GM12878 (cell line): ENCODE results near the gene DTX1. TPM values are rescaled to one million over a fixed set of nuclear protein-coding genes. Genes with fewer than 3 reads are reported as not detected.

Source experiments
- ASH2L ChIP-seq: fragments of 300-600, 200-600 bp; sonication (generic); IDR thresholded peaks from 2 replicates; pipeline ENCODE4 v1.6.1; 2017; ENCODE audit warnings: low read depth, mild to moderate bottlenecking, borderline replicate concordance
- BMI1 ChIP-seq: fragments of 450-650 bp; IDR thresholded peaks from 2 replicates; pipeline ENCODE4 v1.6.1; 2016; ENCODE audit warnings: mild to moderate bottlenecking, moderate library complexity, borderline replicate concordance
- BRCA1 ChIP-seq: IDR thresholded peaks from 2 replicates; pipeline ENCODE4 v1.6.1; 2011; ENCODE audit warnings: low read depth, low read length, improper control_type of control experiment
- CEBPB ChIP-seq, 2 experiments: fragments of 150-350 bp in 1 of 2; IDR thresholded peaks; 2 replicates each; pipeline ENCODE4 v1.6.1; 2012 to 2014; ENCODE audit warnings: low read depth in 2 of 2, low read length in 2 of 2, borderline replicate concordance in 1 of 2, inconsistent platforms in 1 of 2
- CREB1 ChIP-seq: IDR thresholded peaks from 2 replicates; pipeline ENCODE4 v1.6.1; 2012; ENCODE audit warnings: low read depth, mild to moderate bottlenecking, inconsistent platforms
- EP300 ChIP-seq, 2 experiments: fragments of 150-350 bp in 1 of 2; IDR thresholded peaks; 2 replicates each; pipeline ENCODE4 v1.6.1; 2011 to 2012; ENCODE audit warnings: low read depth in 2 of 2, low read length in 2 of 2, borderline replicate concordance in 1 of 2, improper control_type of control experiment in 1 of 2, inconsistent platforms in 1 of 2; ENCODE audit not compliant: control insufficient read depth in 1 of 2
- JUND ChIP-seq: IDR thresholded peaks from 2 replicates; pipeline ENCODE4 v1.6.1; 2012; ENCODE audit warnings: low read depth, mild to moderate bottlenecking, low read length, improper control_type of control experiment, moderate library complexity
- KDM1A ChIP-seq: fragments of 200-600 bp; sonication (generic); IDR thresholded peaks from 2 replicates; pipeline ENCODE4 v1.6.1; 2016; ENCODE audit warnings: borderline replicate concordance
- LARP7 ChIP-seq: fragments of 450-650 bp; IDR thresholded peaks from 2 replicates; pipeline ENCODE4 v1.6.1; 2017; ENCODE audit warnings: mild to moderate bottlenecking
- NFIC ChIP-seq: IDR thresholded peaks from 2 replicates; pipeline ENCODE4 v1.6.1; 2012; ENCODE audit warnings: low read depth, mild to moderate bottlenecking, inconsistent platforms, low read length, moderate library complexity
- NR2F1 ChIP-seq: fragments of 450-650 bp; conservative IDR thresholded peaks from 2 replicates; pipeline ENCODE4 v1.6.1; 2017; ENCODE audit warnings: mild to moderate bottlenecking
- PAX8 ChIP-seq: fragments of 450-650 bp; IDR thresholded peaks from 2 replicates; pipeline ENCODE4 v1.6.1; 2017; ENCODE audit warnings: mild to moderate bottlenecking, moderate library complexity
- RAD21 ChIP-seq: IDR thresholded peaks from 2 replicates; pipeline ENCODE4 v1.6.1; 2011; ENCODE audit warnings: mild to moderate bottlenecking, low read depth, low read length, moderate library complexity; ENCODE audit not compliant: insufficient read depth
- SMAD1 ChIP-seq: fragments of 450-650 bp; IDR thresholded peaks from 2 replicates; pipeline ENCODE4 v1.6.1; 2018; ENCODE audit warnings: mild to moderate bottlenecking, low read depth; ENCODE audit not compliant: partially characterized antibody
- SMARCA5 ChIP-seq: fragments of 450-650 bp; IDR thresholded peaks from 2 replicates; pipeline ENCODE4 v1.6.1; 2017; ENCODE audit warnings: mild to moderate bottlenecking
- STAT3 ChIP-seq: IDR thresholded peaks from 2 replicates; pipeline ENCODE4 v1.6.1; 2011; ENCODE audit warnings: low read depth, low read length, improper control_type of control experiment
- TCF12 ChIP-seq: IDR thresholded peaks from 2 replicates; pipeline ENCODE4 v1.6.1; 2011; ENCODE audit warnings: low read depth, mild to moderate bottlenecking, low read length
- YBX1 ChIP-seq: fragments of 450-650 bp; IDR thresholded peaks from 2 replicates; pipeline ENCODE4 v1.6.1; 2016; ENCODE audit warnings: antibody characterized with exemption
- ZNF217 ChIP-seq: fragments of 450-650 bp; IDR thresholded peaks from 2 replicates; pipeline ENCODE4 v1.6.1; 2017; ENCODE audit warnings: antibody characterized with exemption, mild to moderate bottlenecking
- ZNF24 ChIP-seq: fragments of 450-650 bp; IDR thresholded peaks from 2 replicates; pipeline ENCODE4 v1.6.1; 2017; ENCODE audit warnings: antibody characterized with exemption, mild to moderate bottlenecking
- polyA plus RNA-seq, 11 experiments: library from polyadenylated mRNA; depleted of rRNA in 4 of 11; unstranded in 6 of 11; stranded (reverse) in 5 of 11; fragments of >200 nt; fragmentation: Nextera tagmentation in 4 of 11; fragmentation: Illumina TruSeq in 1 of 11; extraction: Ambion mirVana in 4 of 11; extraction: Trizol in 1 of 11; gene quantifications; 1 replicate in 1 of 11; 2 replicates in 10 of 11; pipeline versions ENCODE4 v1.2.1 to v1.2.3, GENCODE V29; 2011 to 2016; ENCODE audit warnings: inconsistent platforms in 2 of 11, missing spikeins in 2 of 11, low read depth in 1 of 11
- total RNA-seq, 4 experiments: library from RNA; depleted of rRNA in 3 of 4; stranded (reverse); fragments of >200 nt in 3 of 4; fragmentation: Illumina TruSeq in 1 of 4; extraction: Trizol in 1 of 4; gene quantifications; 2 replicates each; pipeline versions ENCODE4 v1.2.1 to v1.2.3, GENCODE V29; 2013 to 2021
- TF ChIP-seq, protein P1 (sequence below): fragments of 450-650 bp; IDR thresholded peaks from 2 replicates; pipeline ENCODE4 v1.6.1; 2016; ENCODE audit warnings: mild to moderate bottlenecking
- TF ChIP-seq, protein P2 (sequence below): IDR thresholded peaks from 2 replicates; pipeline ENCODE4 v1.6.1; 2011; ENCODE audit warnings: mild to moderate bottlenecking, low read depth, low read length, moderate library complexity; ENCODE audit not compliant: insufficient replicate concordance
- TF ChIP-seq, protein P3 (sequence below): IDR thresholded peaks from 2 replicates; pipeline ENCODE4 v1.6.1; 2012; ENCODE audit warnings: low read depth, low read length, improper control_type of control experiment
- TF ChIP-seq, protein P4 (sequence below): fragments of 450-650 bp; IDR thresholded peaks from 2 replicates; pipeline ENCODE4 v1.6.1; 2017; ENCODE audit warnings: low read depth, mild to moderate bottlenecking, moderate library complexity

DTX1 gene
- total and polyA plus RNA-seq, 10 of the 15 experiments (the other 5 are each of a cell fraction or from before 2014, with no cell fraction given), result 0.09 to 2.8 (median 0.66) TPM

DNA sequence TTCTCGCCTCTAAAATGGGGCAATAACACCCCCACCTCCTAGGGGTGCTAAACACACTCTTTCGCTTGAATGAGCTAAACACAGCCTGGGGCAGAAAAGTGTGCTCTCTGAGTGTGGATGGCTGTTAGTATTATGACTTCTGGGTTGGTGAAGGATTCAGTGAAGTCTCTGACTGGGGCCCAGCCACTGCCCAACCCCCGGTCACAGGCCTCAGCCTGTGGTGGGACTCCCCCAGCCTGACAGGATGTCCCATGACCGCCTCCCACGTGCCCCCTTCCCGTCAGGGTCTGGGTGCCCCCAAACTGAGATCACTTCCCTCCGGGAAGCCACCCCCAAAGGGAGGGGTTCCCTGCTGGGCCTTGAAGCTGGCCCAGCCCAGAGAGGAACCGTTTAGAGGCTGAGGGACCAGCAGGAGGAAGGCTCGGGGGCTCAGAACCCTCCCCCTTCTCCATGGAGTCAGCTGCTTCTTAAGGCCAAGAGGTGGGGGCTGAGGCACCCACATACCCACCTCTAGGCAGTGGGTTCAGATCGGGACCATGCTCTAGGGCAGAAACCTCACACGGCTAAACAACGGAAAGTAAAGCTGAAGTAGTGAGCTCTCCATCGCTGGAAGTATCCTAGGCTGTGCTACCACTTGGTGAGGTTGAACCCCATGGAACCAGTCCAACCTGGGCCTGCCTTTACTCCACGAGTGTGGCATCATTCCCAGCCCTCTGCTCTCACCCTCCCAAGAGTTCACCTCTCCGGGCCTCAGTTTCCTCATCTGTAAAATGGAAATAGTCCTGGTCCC is 13.8 kb downstream of the DTX1 start (continued):
- TF ChIP-seq ZNF217, result peak; percentile 89
- TF ChIP-seq TCF12, result 0 out of 2 replicates have a peak, but pooled peaks have one; percentile 33
- peak; percentile 44 to 83; a peak in 2 of 4 replicates for TF ChIP-seq EP300 (IDR thresholded peaks at IDR 0.05; ENCODE audit: borderline replicate concordance in 1 of 2, control insufficient read depth in 1 of 2, low read depth in 2 of 2, low read length in 2 of 2)
- TF ChIP-seq, protein P1, sequence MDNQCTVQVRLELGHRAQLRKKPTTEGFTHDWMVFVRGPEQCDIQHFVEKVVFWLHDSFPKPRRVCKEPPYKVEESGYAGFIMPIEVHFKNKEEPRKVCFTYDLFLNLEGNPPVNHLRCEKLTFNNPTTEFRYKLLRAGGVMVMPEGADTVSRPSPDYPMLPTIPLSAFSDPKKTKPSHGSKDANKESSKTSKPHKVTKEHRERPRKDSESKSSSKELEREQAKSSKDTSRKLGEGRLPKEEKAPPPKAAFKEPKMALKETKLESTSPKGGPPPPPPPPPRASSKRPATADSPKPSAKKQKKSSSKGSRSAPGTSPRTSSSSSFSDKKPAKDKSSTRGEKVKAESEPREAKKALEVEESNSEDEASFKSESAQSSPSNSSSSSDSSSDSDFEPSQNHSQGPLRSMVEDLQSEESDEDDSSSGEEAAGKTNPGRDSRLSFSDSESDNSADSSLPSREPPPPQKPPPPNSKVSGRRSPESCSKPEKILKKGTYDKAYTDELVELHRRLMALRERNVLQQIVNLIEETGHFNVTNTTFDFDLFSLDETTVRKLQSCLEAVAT, result 0 out of 2 replicates have a peak, but pooled peaks have one; percentile 68
- TF ChIP-seq, protein P2, sequence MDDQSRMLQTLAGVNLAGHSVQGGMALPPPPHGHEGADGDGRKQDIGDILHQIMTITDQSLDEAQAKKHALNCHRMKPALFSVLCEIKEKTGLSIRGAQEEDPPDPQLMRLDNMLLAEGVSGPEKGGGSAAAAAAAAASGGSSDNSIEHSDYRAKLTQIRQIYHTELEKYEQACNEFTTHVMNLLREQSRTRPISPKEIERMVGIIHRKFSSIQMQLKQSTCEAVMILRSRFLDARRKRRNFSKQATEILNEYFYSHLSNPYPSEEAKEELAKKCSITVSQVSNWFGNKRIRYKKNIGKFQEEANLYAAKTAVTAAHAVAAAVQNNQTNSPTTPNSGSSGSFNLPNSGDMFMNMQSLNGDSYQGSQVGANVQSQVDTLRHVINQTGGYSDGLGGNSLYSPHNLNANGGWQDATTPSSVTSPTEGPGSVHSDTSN, result no peak
- peak; percentile 40; the same call in 1 of the 2 replicates for TF ChIP-seq ZNF24
- no peak for TF ChIP-seq YBX1
- peak; percentile 30; the same call in 1 of the 2 replicates for TF ChIP-seq BRCA1
- TF ChIP-seq JUND, result no peak; the same call in 1 of the 2 replicates
- no peak for TF ChIP-seq RAD21
- 0 out of 2 replicates have a peak, but pooled peaks have one; percentile 76 for TF ChIP-seq STAT3
- no peak for TF ChIP-seq LARP7
- 0 out of 2 replicates have a peak, but pooled peaks have one; percentile 31 for TF ChIP-seq NR2F1
- peak; percentile 87 for TF ChIP-seq SMARCA5
- TF ChIP-seq ASH2L, result no peak
- peak; percentile 59; the same call in 1 of the 2 replicates for TF ChIP-seq NFIC
- TF ChIP-seq, protein P3, sequence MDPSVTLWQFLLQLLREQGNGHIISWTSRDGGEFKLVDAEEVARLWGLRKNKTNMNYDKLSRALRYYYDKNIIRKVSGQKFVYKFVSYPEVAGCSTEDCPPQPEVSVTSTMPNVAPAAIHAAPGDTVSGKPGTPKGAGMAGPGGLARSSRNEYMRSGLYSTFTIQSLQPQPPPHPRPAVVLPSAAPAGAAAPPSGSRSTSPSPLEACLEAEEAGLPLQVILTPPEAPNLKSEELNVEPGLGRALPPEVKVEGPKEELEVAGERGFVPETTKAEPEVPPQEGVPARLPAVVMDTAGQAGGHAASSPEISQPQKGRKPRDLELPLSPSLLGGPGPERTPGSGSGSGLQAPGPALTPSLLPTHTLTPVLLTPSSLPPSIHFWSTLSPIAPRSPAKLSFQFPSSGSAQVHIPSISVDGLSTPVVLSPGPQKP, result 0 out of 2 replicates have a peak, but pooled peaks have one; percentile 44
- TF ChIP-seq SMAD1, result no peak
- peak; percentile 57; the same call in 1 of the 2 replicates for TF ChIP-seq CREB1
- no peak for TF ChIP-seq CEBPB (IDR thresholded peaks at IDR 0.05; ENCODE audit: borderline replicate concordance in 1 of 2, low read depth in 2 of 2, low read length in 2 of 2)
- TF ChIP-seq PAX8, result no peak
- TF ChIP-seq KDM1A, result peak; percentile 92; the same call in 1 of the 2 replicates
- no peak for TF ChIP-seq BMI1
- TF ChIP-seq, protein P4, sequence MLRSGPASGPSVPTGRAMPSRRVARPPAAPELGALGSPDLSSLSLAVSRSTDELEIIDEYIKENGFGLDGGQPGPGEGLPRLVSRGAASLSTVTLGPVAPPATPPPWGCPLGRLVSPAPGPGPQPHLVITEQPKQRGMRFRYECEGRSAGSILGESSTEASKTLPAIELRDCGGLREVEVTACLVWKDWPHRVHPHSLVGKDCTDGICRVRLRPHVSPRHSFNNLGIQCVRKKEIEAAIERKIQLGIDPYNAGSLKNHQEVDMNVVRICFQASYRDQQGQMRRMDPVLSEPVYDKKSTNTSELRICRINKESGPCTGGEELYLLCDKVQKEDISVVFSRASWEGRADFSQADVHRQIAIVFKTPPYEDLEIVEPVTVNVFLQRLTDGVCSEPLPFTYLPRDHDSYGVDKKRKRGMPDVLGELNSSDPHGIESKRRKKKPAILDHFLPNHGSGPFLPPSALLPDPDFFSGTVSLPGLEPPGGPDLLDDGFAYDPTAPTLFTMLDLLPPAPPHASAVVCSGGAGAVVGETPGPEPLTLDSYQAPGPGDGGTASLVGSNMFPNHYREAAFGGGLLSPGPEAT, result peak; percentile 80
